Fibroblast of lung (primary cell): ENCODE results near the gene FJX1. TPM values are rescaled to one million over a fixed set of nuclear protein-coding genes. Genes with fewer than 3 reads are reported as not detected.

Experiments
- DNase-seq, 2 donors: peaks; one replicate each; pipeline versions ENCODE4 v3.0.0 to v3.0.0-alpha.2; 2010; ENCODE audit warnings: low read depth in 2 of 2
- H2AFZ ChIP-seq: 2 replicates; pipeline ENCODE4 v1.5.1; 2012; ENCODE audit warnings: low read length, control low read depth, inconsistent platforms
- H3K27ac ChIP-seq: 2 replicates; pipeline ENCODE4 v1.5.1; 2011; ENCODE audit warnings: low read length, control low read depth; ENCODE audit not compliant: insufficient read depth
- H3K27me3 ChIP-seq: 2 replicates; pipeline ENCODE4 v1.5.1; 2011; ENCODE audit warnings: mild to moderate bottlenecking, low read length; ENCODE audit not compliant: control insufficient read depth, insufficient read depth
- H3K36me3 ChIP-seq: 2 replicates; pipeline ENCODE4 v1.5.1; 2011; ENCODE audit warnings: low read length; ENCODE audit not compliant: control insufficient read depth, insufficient read depth
- H3K4me1 ChIP-seq: 2 replicates; pipeline ENCODE4 v1.5.1; 2011; ENCODE audit warnings: low read length; ENCODE audit not compliant: control insufficient read depth, insufficient read depth; ENCODE audit errors: extremely low read depth
- H3K4me2 ChIP-seq: 2 replicates; pipeline ENCODE4 v1.5.1; 2011; ENCODE audit warnings: low read length, control low read depth; ENCODE audit not compliant: insufficient read depth; ENCODE audit errors: extremely low read depth
- H3K4me3 ChIP-seq, 4 experiments: fragments of 200-600 bp in 1 of 4; sonication (generic) in 1 of 4; replicated peaks in 1 of 4; 2 replicates each; pipeline ENCODE4 v1.5.1; 2011 to 2016; ENCODE audit warnings: low read length in 4 of 4, low read depth in 3 of 4, mild to moderate bottlenecking in 3 of 4, control low read depth in 2 of 4, inconsistent platforms in 1 of 4, mixed read lengths in 1 of 4; ENCODE audit not compliant: insufficient read depth in 1 of 4; ENCODE audit errors: control extremely low read depth in 1 of 4
- H3K79me2 ChIP-seq: 2 replicates; pipeline ENCODE4 v1.5.1; 2012; ENCODE audit warnings: mild to moderate bottlenecking, low read length, inconsistent platforms; ENCODE audit not compliant: control insufficient read depth, insufficient read depth
- H3K9ac ChIP-seq: 2 replicates; pipeline ENCODE4 v1.5.1; 2011; ENCODE audit warnings: mild to moderate bottlenecking, low read length, control low read depth; ENCODE audit not compliant: insufficient read depth
- H3K9me3 ChIP-seq: 2 replicates; pipeline ENCODE4 v1.5.1; 2012; ENCODE audit warnings: low read depth, low read length; ENCODE audit not compliant: control insufficient read depth, insufficient read depth
- H4K20me1 ChIP-seq: 2 replicates; pipeline ENCODE4 v1.5.1; 2011; ENCODE audit warnings: low read length; ENCODE audit not compliant: control insufficient read depth, insufficient read depth; ENCODE audit errors: extremely low read depth
- EZH2 ChIP-seq: IDR thresholded peaks from 2 replicates; pipeline ENCODE4 v1.5.1; 2012; ENCODE audit warnings: low read length, control low read depth, mild to moderate bottlenecking; ENCODE audit errors: missing control alignments
- polyA plus RNA-seq, 2 donors: library from polyadenylated mRNA; depleted of rRNA in 1 of 2; stranded (reverse) in 1 of 2; unstranded in 1 of 2; fragments of >200 nt; gene quantifications; 2 replicates each; pipeline ENCODE4 v1.2.1, GENCODE V29; 2011 to 2012; ENCODE audit warnings: missing spikeins in 1 of 2
- total RNA-seq: library from RNA; depleted of rRNA; stranded (reverse); fragments of >200 nt; gene quantifications from 2 replicates; pipeline ENCODE4 v1.2.1, GENCODE V29; 2014
- TF ChIP-seq, protein P1 (sequence below), 2 donors: IDR thresholded peaks in 1 of 2; conservative IDR thresholded peaks in 1 of 2; 1 replicate in 1 of 2; 2 replicates in 1 of 2; pipeline ENCODE4 v1.5.1; 2011 to 2012; ENCODE audit warnings: low read length in 2 of 2, control low read depth in 1 of 2, inconsistent platforms in 1 of 2, low read depth in 1 of 2, mild to moderate bottlenecking in 1 of 2

FJX1 gene
- total and polyA plus RNA-seq, 2 donors (not counting 1 experiment from before 2014, with no cell fraction given) = 4.2 to 10.4 TPM

GRCh38 chr11:35585416-35585815 lies 32.8 kb upstream of the FJX1 start:
- Histone ChIP-seq H3K27me3 (no peaks in the 10 kb centered on the region), H3K4me3 (no peak overlapping the region), H3K4me1 (peaks cover 36% of the 10 kb centered on the region)

GRCh38 chr11:35586222-35586621 lies 32.0 kb upstream of the FJX1 start:
- H3K4me2 ChIP-seq = no peak overlapping the region
- H3K9ac ChIP-seq = no peak overlapping the region
- peaks cover 34% of the 10 kb centered on the region for H3K4me1 ChIP-seq
- H3K9me3 ChIP-seq = no peaks in the 10 kb centered on the region
- H3K4me3 ChIP-seq = no peak overlapping the region
- no peaks in the 10 kb centered on the region for H3K36me3 ChIP-seq
- no peak for DNase-seq
- H3K27ac ChIP-seq = no peak overlapping the region
- TF ChIP-seq EZH2 = no peak
- TF ChIP-seq, protein P1, sequence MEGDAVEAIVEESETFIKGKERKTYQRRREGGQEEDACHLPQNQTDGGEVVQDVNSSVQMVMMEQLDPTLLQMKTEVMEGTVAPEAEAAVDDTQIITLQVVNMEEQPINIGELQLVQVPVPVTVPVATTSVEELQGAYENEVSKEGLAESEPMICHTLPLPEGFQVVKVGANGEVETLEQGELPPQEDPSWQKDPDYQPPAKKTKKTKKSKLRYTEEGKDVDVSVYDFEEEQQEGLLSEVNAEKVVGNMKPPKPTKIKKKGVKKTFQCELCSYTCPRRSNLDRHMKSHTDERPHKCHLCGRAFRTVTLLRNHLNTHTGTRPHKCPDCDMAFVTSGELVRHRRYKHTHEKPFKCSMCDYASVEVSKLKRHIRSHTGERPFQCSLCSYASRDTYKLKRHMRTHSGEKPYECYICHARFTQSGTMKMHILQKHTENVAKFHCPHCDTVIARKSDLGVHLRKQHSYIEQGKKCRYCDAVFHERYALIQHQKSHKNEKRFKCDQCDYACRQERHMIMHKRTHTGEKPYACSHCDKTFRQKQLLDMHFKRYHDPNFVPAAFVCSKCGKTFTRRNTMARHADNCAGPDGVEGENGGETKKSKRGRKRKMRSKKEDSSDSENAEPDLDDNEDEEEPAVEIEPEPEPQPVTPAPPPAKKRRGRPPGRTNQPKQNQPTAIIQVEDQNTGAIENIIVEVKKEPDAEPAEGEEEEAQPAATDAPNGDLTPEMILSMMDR (conservative IDR thresholded peaks at IDR 0.05 in 1 of 2, IDR thresholded peaks at IDR 0.05 in 1 of 2; ENCODE audit: low read depth in 1 of 2, low read length in 2 of 2) = no peak
- no peaks in the 10 kb centered on the region for H4K20me1 ChIP-seq
- no peaks in the 10 kb centered on the region for H3K27me3 ChIP-seq
- H2AFZ ChIP-seq = no peak overlapping the region
- no peaks in the 10 kb centered on the region for H3K79me2 ChIP-seq

More at GRCh38 chr11:35585416-35585815, 32.8 kb upstream of the FJX1 start:
- Histone ChIP-seq H3K36me3 (no peaks in the 10 kb centered on the region), H3K27ac (no peak overlapping the region), H3K9me3 (no peaks in the 10 kb centered on the region), H4K20me1 (no peaks in the 10 kb centered on the region), H2AFZ (no peak overlapping the region), H3K79me2 (no peaks in the 10 kb centered on the region), H3K9ac (no peak overlapping the region), H3K4me2 (no peak overlapping the region)
- no peak for TF ChIP-seq EZH2
- TF ChIP-seq, protein P1 (conservative IDR thresholded peaks at IDR 0.05 in 1 of 2, IDR thresholded peaks at IDR 0.05 in 1 of 2; ENCODE audit: low read depth in 1 of 2, low read length in 2 of 2) = no peak
- DNase-seq = no peak

GRCh38 chr11:35587972-35588371 lies 30.3 kb upstream of the FJX1 start:
- Histone ChIP-seq H3K27ac (no peak overlapping the region), H3K79me2 (no peaks in the 10 kb centered on the region), H3K4me2 (no peak overlapping the region)

More at GRCh38 chr11:35587972-35588371, 30.3 kb upstream of the FJX1 start:
- no peak overlapping the region for H3K4me3 ChIP-seq
- H4K20me1 ChIP-seq = no peaks in the 10 kb centered on the region
- H3K9ac ChIP-seq = no peak overlapping the region
- DNase-seq = no peak
- no peaks in the 10 kb centered on the region for H3K9me3 ChIP-seq
- H3K4me1 ChIP-seq = peaks cover 20% of the 10 kb centered on the region
- TF ChIP-seq EZH2 = no peak
- TF ChIP-seq, protein P1 (conservative IDR thresholded peaks at IDR 0.05 in 1 of 2, IDR thresholded peaks at IDR 0.05 in 1 of 2; ENCODE audit: low read depth in 1 of 2, low read length in 2 of 2) = no peak
- H3K36me3 ChIP-seq = no peaks in the 10 kb centered on the region
- no peak overlapping the region for H2AFZ ChIP-seq
- no peaks in the 10 kb centered on the region for H3K27me3 ChIP-seq
